Osteocyte (in vitro differentiated cells): ENCODE data around the gene ESPL1. TPM values are rescaled to one million over a fixed set of nuclear protein-coding genes. Genes with fewer than 3 reads are reported as not detected.

Source experiments
- DNase-seq: peaks from one replicate; pipeline ENCODE4 v3.0.0; 2021; ENCODE audit warnings: mixed read lengths; ENCODE audit not compliant: unreplicated experiment; ENCODE audit errors: extremely low spot score
- H3K27ac Mint-ChIP-seq: one replicate; pipeline ENCODE4 v1.8.0; 2021; ENCODE audit warnings: mild to moderate bottlenecking, mixed read lengths; ENCODE audit not compliant: unreplicated experiment
- H3K27me3 Mint-ChIP-seq: one replicate; pipeline ENCODE4 v1.8.0; 2021; ENCODE audit warnings: mixed read lengths; ENCODE audit not compliant: unreplicated experiment
- H3K36me3 Mint-ChIP-seq: one replicate; pipeline ENCODE4 v1.8.0; 2021; ENCODE audit warnings: mixed read lengths; ENCODE audit not compliant: unreplicated experiment
- H3K4me1 Mint-ChIP-seq: one replicate; pipeline ENCODE4 v1.8.0; 2021; ENCODE audit warnings: mixed read lengths; ENCODE audit not compliant: unreplicated experiment
- H3K4me3 Mint-ChIP-seq: one replicate; pipeline ENCODE4 v1.8.0; 2021; ENCODE audit warnings: mild to moderate bottlenecking, moderate library complexity, mixed read lengths; ENCODE audit not compliant: unreplicated experiment
- H3K9me3 Mint-ChIP-seq: one replicate; pipeline ENCODE4 v1.8.0; 2021; ENCODE audit warnings: mixed read lengths; ENCODE audit not compliant: unreplicated experiment
- total RNA-seq: library from RNA; stranded (reverse); gene quantifications from 2 replicates; pipeline ENCODE4 v1.2.1, GENCODE V29; 2021
- TF ChIP-seq, protein P1 (sequence below): fragments of 200-600 bp; sonication (generic); IDR thresholded peaks from 2 replicates; pipeline ENCODE4 v1.5.0; 2021; ENCODE audit warnings: antibody characterized with exemption, mild to moderate bottlenecking, moderate library complexity

Gene ESPL1
- total RNA-seq, 1 donor from 2014 or later, result 7.6 TPM

DNA sequence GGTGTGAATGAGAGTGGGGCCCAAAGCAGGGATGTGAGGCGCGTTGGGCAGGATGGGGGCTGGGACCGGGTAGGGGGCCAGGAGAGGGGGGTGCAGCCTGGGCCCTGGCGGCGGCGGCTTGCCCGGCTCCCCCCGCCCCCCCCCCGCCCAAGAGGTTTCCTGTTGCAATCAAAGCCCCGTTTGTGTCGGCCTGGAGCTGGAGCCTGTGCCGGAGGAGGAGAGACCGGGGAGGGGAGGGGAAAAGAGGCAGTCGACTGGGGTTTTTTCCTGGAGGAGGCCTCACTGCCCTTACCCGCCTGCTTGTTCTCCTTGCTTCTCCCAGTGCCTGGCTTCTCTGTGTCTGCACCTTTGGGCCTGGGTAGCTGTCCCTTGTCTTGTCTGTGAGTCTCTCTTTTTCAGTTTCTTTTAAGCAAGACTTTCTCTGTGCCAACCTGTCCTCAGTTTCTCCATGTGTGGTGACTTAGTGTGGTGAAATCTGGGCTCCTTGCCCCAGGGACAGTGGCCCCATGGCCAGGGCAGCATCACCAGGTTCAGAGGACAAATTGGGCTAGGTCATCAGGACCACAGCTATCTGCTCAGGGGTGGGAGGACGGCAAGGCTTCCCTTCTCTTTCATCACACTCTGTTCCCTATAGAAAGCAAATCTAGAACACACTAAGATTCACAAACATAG lies 44.6 kb upstream of the ESPL1 start:
- Mint-ChIP-seq H3K4me3 (peak overlapping the region; percentile 29), H3K36me3 (peaks cover 4% of the 10 kb centered on the region), H3K27me3 (no peaks in the 10 kb centered on the region), H3K27ac (peak overlapping the region; percentile 94), H3K4me1 (peaks cover 67% of the 10 kb centered on the region), H3K9me3 (no peaks in the 10 kb centered on the region)
- no peak for DNase-seq
- TF ChIP-seq, protein P1, sequence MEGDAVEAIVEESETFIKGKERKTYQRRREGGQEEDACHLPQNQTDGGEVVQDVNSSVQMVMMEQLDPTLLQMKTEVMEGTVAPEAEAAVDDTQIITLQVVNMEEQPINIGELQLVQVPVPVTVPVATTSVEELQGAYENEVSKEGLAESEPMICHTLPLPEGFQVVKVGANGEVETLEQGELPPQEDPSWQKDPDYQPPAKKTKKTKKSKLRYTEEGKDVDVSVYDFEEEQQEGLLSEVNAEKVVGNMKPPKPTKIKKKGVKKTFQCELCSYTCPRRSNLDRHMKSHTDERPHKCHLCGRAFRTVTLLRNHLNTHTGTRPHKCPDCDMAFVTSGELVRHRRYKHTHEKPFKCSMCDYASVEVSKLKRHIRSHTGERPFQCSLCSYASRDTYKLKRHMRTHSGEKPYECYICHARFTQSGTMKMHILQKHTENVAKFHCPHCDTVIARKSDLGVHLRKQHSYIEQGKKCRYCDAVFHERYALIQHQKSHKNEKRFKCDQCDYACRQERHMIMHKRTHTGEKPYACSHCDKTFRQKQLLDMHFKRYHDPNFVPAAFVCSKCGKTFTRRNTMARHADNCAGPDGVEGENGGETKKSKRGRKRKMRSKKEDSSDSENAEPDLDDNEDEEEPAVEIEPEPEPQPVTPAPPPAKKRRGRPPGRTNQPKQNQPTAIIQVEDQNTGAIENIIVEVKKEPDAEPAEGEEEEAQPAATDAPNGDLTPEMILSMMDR, result no peak

DNA sequence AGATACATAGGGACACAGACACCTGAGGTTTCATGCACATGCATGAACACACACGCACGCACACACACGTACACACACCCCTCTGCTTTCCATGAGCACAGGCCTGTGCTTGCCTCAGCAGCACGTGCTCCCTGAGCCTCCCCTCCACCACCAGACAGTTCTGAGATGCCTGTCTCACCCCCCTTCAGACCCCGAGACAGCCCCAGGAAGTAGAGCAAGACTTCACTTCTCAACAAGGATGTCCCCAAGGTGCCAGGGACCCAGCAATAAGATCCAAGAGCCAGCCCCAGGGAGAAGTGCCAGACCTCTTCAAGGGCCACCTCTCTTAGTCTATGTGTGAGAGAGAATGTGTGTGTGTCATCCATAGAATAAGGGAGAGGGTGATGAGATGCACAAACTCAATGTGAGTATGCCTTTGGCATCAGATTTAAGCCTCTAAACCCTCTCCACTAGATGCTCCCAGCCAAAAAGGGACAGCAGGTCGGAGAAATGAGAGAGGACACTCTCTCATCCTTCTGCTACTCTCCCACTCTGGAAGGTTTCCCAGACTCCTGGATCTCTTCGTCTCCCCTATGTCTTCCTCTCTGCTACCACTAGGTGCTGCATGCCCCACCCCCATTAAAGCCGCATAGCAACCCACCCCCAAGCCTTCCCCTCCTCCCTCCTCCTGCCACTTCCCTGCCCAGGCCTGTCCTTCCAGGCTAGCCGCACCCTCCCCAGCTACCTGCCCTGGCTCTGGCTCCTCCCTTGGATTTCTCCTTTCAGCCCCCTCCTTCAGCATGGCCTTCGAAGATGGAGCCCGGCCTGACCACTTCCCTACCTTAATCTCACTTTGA lies 43.8 kb upstream of the ESPL1 start:
- no peak overlapping the region for H3K4me3 Mint-ChIP-seq
- TF ChIP-seq, protein P1, result peak; percentile 37
- H3K27ac Mint-ChIP-seq, result peak overlapping the region; percentile 63
- DNase-seq, result no peak
- peaks cover 63% of the 10 kb centered on the region for H3K4me1 Mint-ChIP-seq
- H3K27me3 Mint-ChIP-seq, result no peaks in the 10 kb centered on the region
- no peaks in the 10 kb centered on the region for H3K9me3 Mint-ChIP-seq
- H3K36me3 Mint-ChIP-seq, result peaks cover 4% of the 10 kb centered on the region

DNA sequence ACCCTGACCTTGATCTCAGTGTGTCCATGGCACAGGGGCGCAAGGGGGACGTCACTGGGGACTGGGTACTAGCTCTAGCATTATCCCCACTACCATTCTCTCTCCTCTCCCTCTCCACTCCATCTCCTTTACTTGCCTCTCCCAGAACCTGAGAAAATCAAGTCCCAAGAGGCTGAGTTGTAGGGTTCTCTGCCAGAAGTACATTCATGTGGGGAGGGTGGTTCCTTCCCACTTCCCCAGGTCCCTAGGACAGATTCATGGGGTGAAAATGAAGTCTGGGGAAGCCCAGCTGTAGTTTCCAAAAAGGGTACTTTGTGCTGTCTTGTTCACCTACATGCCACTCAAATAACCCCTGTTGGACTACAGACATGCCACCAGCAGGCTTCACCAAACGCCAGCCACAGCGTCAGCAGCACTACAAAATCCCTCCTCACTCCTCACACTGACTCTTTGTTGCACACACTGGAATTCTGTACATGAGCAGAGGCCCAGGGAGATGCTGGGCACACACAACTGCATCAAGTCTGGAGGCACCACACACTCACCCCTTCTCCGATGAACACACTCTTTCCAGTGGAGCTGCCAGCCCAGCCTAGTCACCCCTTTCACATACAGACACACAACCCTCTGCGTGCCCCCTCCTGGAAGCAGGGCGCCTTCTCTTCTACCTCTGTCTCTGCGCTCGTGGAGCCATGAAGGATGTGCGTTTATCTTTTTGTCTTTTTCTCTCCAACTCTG lies 43.0 kb upstream of the ESPL1 start:
- TF ChIP-seq, protein P1, result no peak
- H3K4me3 Mint-ChIP-seq, result no peak overlapping the region
- H3K36me3 Mint-ChIP-seq, result peaks cover 4% of the 10 kb centered on the region
- DNase-seq, result no peak
- H3K9me3 Mint-ChIP-seq, result no peaks in the 10 kb centered on the region
- H3K27me3 Mint-ChIP-seq, result no peaks in the 10 kb centered on the region
- H3K27ac Mint-ChIP-seq, result peak overlapping the region; percentile 58
- H3K4me1 Mint-ChIP-seq, result peaks cover 62% of the 10 kb centered on the region

DNA sequence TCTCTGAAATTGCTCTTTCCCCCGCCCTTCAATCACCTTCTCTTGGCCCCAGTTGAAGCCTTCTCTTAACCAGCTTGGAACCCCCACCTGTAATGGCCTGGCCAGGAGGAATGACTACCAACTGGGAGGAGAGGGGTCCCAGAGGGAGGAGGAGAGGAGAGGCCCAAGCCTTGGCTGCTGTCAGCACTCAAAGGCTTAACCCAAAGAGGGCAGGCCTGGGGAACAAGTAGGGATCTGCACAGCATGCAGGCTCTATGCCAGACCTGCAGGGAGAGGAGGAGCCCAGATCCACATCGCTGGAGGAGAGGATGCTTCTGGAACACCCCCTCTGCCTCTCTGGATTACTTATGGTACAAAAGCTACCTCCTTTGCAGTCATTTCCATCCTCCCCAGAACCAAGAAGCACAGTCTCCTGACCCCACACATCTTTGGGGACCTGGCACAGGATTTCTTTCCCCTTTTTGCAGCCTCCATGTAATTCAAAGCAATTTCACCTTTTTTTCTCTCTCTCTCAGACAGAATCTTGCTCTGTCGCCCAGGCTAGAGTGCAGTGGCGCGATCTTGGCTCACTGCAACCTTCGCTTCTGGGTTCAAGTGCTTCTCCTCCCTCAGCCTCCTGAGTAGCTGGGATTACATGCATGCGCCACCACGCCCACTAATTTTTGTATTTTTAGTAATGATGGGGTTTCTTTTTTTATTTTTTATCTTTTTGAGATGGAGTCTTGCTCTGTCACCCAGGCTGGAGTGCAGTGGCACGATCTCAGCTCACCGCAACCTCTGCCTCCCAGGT lies 42.3 kb upstream of the ESPL1 start:
- TF ChIP-seq, protein P1, result no peak
- Mint-ChIP-seq H3K4me3 (no peak overlapping the region), H3K27ac (peak overlapping the region; percentile 58), H3K4me1 (peaks cover 62% of the 10 kb centered on the region), H3K36me3 (peaks cover 4% of the 10 kb centered on the region), H3K27me3 (no peaks in the 10 kb centered on the region), H3K9me3 (no peaks in the 10 kb centered on the region)
- DNase-seq, result no peak
